Measurements from ENCODE around the gene LENEP. TPM values are rescaled to one million over a fixed set of nuclear protein-coding genes. Genes with fewer than 3 reads are reported as not detected.

LENEP gene
- total and polyA plus RNA-seq, 2 of the 8 experiments (the other 6 are each of a cell fraction or from before 2014, with no cell fraction given): 1.3 TPM; not detected in 1

DNA sequence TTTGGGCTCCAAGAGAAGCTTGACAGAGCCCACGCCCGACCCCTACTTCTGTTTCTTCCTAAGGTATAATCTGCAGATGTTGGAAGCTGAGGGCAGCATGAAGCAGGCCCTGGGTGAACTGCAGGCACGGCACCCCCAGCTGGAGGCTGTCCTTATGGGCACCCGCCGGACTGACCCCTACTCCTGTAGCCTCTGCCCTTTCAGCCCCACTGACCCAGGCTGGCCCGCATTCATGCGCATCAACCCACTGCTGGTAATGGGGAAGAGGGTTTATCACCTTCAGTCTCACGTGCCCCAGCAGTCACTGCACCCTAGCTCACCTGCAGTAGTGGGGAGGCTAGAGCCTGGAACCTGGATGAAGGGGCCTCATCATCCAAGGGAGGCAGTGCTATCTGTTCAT lies 3.1 kb upstream of the LENEP start:
- Histone ChIP-seq H2BK120ac (replicated peaks; ENCODE audit: low read depth, low read length) (no peak overlapping the region), H3K9ac (replicated peaks in 1 of 4; ENCODE audit: extremely low read depth in 1 of 4, low read depth in 3 of 4, low read length in 3 of 4) (no peak overlapping the region)

More for the DNA sequence above, 3.1 kb upstream of the LENEP start:
- H3K4me1 ChIP-seq (replicated peaks in 1 of 4; ENCODE audit: control insufficient read depth in 3 of 4, insufficient read depth in 4 of 4, low read length in 3 of 4): peaks cover 0 to 7% (median 3%) of the 10 kb centered on the region in 4 experiments; a peak in 3 of 7 replicates
- H3K36me3 ChIP-seq (ENCODE audit: control insufficient read depth in 2 of 4, insufficient read depth in 4 of 4, low read length in 3 of 4): peaks cover 13 to 47% (median 35%) of the 10 kb centered on the region in 4 experiments
- H3K79me1 ChIP-seq (ENCODE audit: low read depth, low read length): peaks cover 4% of the 10 kb centered on the region; the same call in 1 of the 2 replicates
- no peak overlapping the region for H4K91ac ChIP-seq (replicated peaks; ENCODE audit: insufficient read length, low read length)
- H3K4me2 ChIP-seq (ENCODE audit: insufficient read depth in 1 of 2, low read depth in 2 of 2, low read length in 2 of 2): no peak overlapping the region
- no peak overlapping the region for H2AK5ac ChIP-seq (ENCODE audit: low read depth, low read length)
- no peak overlapping the region for H3K27ac ChIP-seq (ENCODE audit: low read depth, low read length)
- no peak overlapping the region for H3K14ac ChIP-seq (ENCODE audit: insufficient read length)
- DNase-seq (ENCODE audit: low read depth in 1 of 2, low spot score in 2 of 2): no peak
- H3K4ac ChIP-seq (replicated peaks; ENCODE audit: insufficient read length, low read depth, low read length): no peak overlapping the region
- H2BK15ac ChIP-seq (ENCODE audit: low read length): no peak overlapping the region
- H4K20me1 ChIP-seq (replicated peaks in 1 of 2; ENCODE audit: control insufficient read depth in 1 of 2, insufficient read depth in 2 of 2, low read length in 2 of 2): peaks cover 15 to 22% of the 10 kb centered on the region in 2 experiments
- H2AFZ ChIP-seq (ENCODE audit: low read length): no peak overlapping the region
- no peaks in the 10 kb centered on the region; the same call in 1 of the 2 replicates for H3K23me2 ChIP-seq (ENCODE audit: low read depth, low read length)
- ChIA-PET CTCF (ENCODE audit: partially characterized antibody) (interaction anchor here (0.9 to 2.0 kb wide), 5 partner anchors 13 to 84 kb away, joined by 3 to 8 read pairs (median 3); partner anchors contain the start of gene SHC1), POLR2A (ENCODE audit: partially characterized antibody) (interaction anchor here (1.2 to 42.8 kb wide), 4 partner anchors 5 to 54 kb away, joined by 3 to 702 read pairs (median 682); partner anchors contain the start of genes CKS1B, FLAD1, LENEP and PBXIP1)
- WGBS, 2 experiments (ENCODE audit: extremely low coverage in 1 of 2, insufficient coverage in 1 of 2, insufficient read length in 1 of 2, insufficient replicate concordance in 2 of 2, low coverage in 1 of 2, low lambda C conversion rate in 2 of 2, missing lambda C conversion rate in 1 of 2): 96% methylated on average over 8 of the region's 8 CpGs; no CpG with 5 or more reads in 1 of the 2 experiments
- H3K79me2 ChIP-seq (ENCODE audit: control insufficient read depth in 1 of 2, insufficient read depth in 2 of 2, low read length in 2 of 2): peaks cover 0 to 32% of the 10 kb centered on the region in 2 experiments; a peak in 3 of 4 replicates
- H2BK12ac ChIP-seq (ENCODE audit: low read depth, low read length): no peak overlapping the region
- no peak overlapping the region for H3K23ac ChIP-seq (ENCODE audit: insufficient read length)
- H3K18ac ChIP-seq (ENCODE audit: extremely low read depth, low read length): no peak overlapping the region
- no peak overlapping the region for H2BK20ac ChIP-seq (ENCODE audit: low read length)
- H3K56ac ChIP-seq (replicated peaks; ENCODE audit: insufficient read length, low read depth, low read length): no peak overlapping the region
- TF ChIP-seq ASH2L (IDR thresholded peaks at IDR 0.05; ENCODE audit: low read length): no peak
- no peak for TF ChIP-seq PHF8 (conservative IDR thresholded peaks at IDR 0.05; ENCODE audit: low read depth, low read length)
- no peak for TF ChIP-seq SP1 (IDR thresholded peaks at IDR 0.05; ENCODE audit: low read depth, low read length)
- peak in 1 of 2 experiments; percentile 58; a peak in 2 of 3 replicates for TF ChIP-seq POLR2A (IDR thresholded peaks at IDR 0.05; ENCODE audit: control extremely low read depth in 1 of 2, low read depth in 2 of 2, low read length in 2 of 2)
- no peak for TF ChIP-seq RAD21 (IDR thresholded peaks at IDR 0.05 in 1 of 2, conservative IDR thresholded peaks at IDR 0.05 in 1 of 2; ENCODE audit: low read depth in 2 of 2, low read length in 2 of 2)
- TF ChIP-seq GTF2F1 (IDR thresholded peaks at IDR 0.05; ENCODE audit: borderline replicate concordance, low read depth, low read length): no peak
- no peak for TF ChIP-seq HDAC2 (IDR thresholded peaks at IDR 0.05; ENCODE audit: borderline replicate concordance in 1 of 2, low read depth in 2 of 2, low read length in 2 of 2)
- no peak for TF ChIP-seq MAFK (IDR thresholded peaks at IDR 0.05; ENCODE audit: low read depth, low read length)
- peak; percentile 30; the same call in 1 of the 2 replicates for TF ChIP-seq POLR2AphosphoS5 (IDR thresholded peaks at IDR 0.05; ENCODE audit: low read depth, low read length)
- TF ChIP-seq JUN (IDR thresholded peaks at IDR 0.05; ENCODE audit: low read depth, low read length): no peak
- peak overlapping the region; percentile 37; the same call in 1 of the 2 replicates for H4K8ac ChIP-seq (ENCODE audit: extremely low read depth, insufficient read depth, low read length)
- no peak for FAIRE-seq
- no peak overlapping the region for H2BK5ac ChIP-seq (ENCODE audit: low read depth, low read length)
- H3K9me3 ChIP-seq (ENCODE audit: insufficient read depth in 2 of 2, low read depth in 1 of 2, low read length in 1 of 2): no peaks in the 10 kb centered on the region
- no peaks in the 10 kb centered on the region for H3K27me3 ChIP-seq (replicated peaks in 1 of 4; ENCODE audit: control insufficient read depth in 3 of 4, extremely low read depth in 1 of 4, insufficient read depth in 3 of 4, low read length in 3 of 4)
- no peak overlapping the region for H3K4me3 ChIP-seq (ENCODE audit: extremely low read depth in 1 of 4, insufficient read depth in 2 of 4, low read depth in 3 of 4, low read length in 4 of 4)
- H4K5ac ChIP-seq (ENCODE audit: insufficient read length, low read depth, low read length): no peak overlapping the region
